GM12878 (cell line): ENCODE measurements around the gene SMCO4. TPM values are rescaled to one million over a fixed set of nuclear protein-coding genes. Genes with fewer than 3 reads are reported as not detected.

Experiments
- CBX3 ChIP-seq: fragments of 200-600 bp; sonication (generic); IDR thresholded peaks from 2 replicates; pipeline ENCODE4 v1.6.1; 2016; ENCODE audit warnings: low read depth, borderline replicate concordance
- EP300 ChIP-seq, 2 experiments: fragments of 150-350 bp in 1 of 2; IDR thresholded peaks; 2 replicates each; pipeline ENCODE4 v1.6.1; 2011 to 2012; ENCODE audit warnings: low read depth in 2 of 2, low read length in 2 of 2, borderline replicate concordance in 1 of 2, improper control_type of control experiment in 1 of 2, inconsistent platforms in 1 of 2; ENCODE audit not compliant: control insufficient read depth in 1 of 2
- FOXM1 ChIP-seq: IDR thresholded peaks from 2 replicates; pipeline ENCODE4 v1.6.1; 2012; ENCODE audit warnings: low read depth, mild to moderate bottlenecking, inconsistent platforms, low read length, moderate library complexity
- HDAC2 ChIP-seq: fragments of 200-600 bp; sonication (generic); IDR thresholded peaks from 2 replicates; pipeline ENCODE4 v1.6.1; 2017
- HDAC6 ChIP-seq: fragments of 200-600 bp; sonication (generic); IDR thresholded peaks from one replicate; pipeline ENCODE4 v1.8.0; 2017; ENCODE audit warnings: antibody characterized with exemption; ENCODE audit not compliant: unreplicated experiment
- IRF5 ChIP-seq: fragments of 450-650 bp; IDR thresholded peaks from 2 replicates; pipeline ENCODE4 v1.6.1; 2017; ENCODE audit warnings: borderline replicate concordance
- MEF2B ChIP-seq: fragments of 450-650 bp; IDR thresholded peaks from 2 replicates; pipeline ENCODE4 v1.6.1; 2018; ENCODE audit warnings: mild to moderate bottlenecking, moderate library complexity; ENCODE audit not compliant: partially characterized antibody, poor library complexity, severe bottlenecking
- MYB ChIP-seq: fragments of 150-350 bp; IDR thresholded peaks from 2 replicates; pipeline ENCODE4 v1.6.1; 2014; ENCODE audit warnings: mild to moderate bottlenecking, low read depth, low read length, borderline replicate concordance
- NBN ChIP-seq: fragments of 450-650 bp; IDR thresholded peaks from 2 replicates; pipeline ENCODE4 v1.6.1; 2016
- NFIC ChIP-seq: IDR thresholded peaks from 2 replicates; pipeline ENCODE4 v1.6.1; 2012; ENCODE audit warnings: low read depth, mild to moderate bottlenecking, inconsistent platforms, low read length, moderate library complexity
- RELA ChIP-seq: fragments of 450-650 bp; IDR thresholded peaks from 2 replicates; pipeline ENCODE4 v1.8.0; 2014; ENCODE audit warnings: borderline replicate concordance; ENCODE audit not compliant: partially characterized antibody
- RUNX3 ChIP-seq: IDR thresholded peaks from 2 replicates; pipeline ENCODE4 v1.6.1; 2012; ENCODE audit warnings: low read length, inconsistent platforms
- SMAD1 ChIP-seq: fragments of 450-650 bp; IDR thresholded peaks from 2 replicates; pipeline ENCODE4 v1.6.1; 2018; ENCODE audit warnings: mild to moderate bottlenecking, low read depth; ENCODE audit not compliant: partially characterized antibody
- SMAD5 ChIP-seq: IDR thresholded peaks from 2 replicates; pipeline ENCODE4 v1.6.1; 2016; ENCODE audit warnings: antibody characterized with exemption, low read depth
- TCF3 ChIP-seq: IDR thresholded peaks from 2 replicates; pipeline ENCODE4 v1.6.1; 2012; ENCODE audit warnings: low read depth, mild to moderate bottlenecking, low read length, borderline replicate concordance; ENCODE audit not compliant: insufficient read depth
- YBX1 ChIP-seq: fragments of 450-650 bp; IDR thresholded peaks from 2 replicates; pipeline ENCODE4 v1.6.1; 2016; ENCODE audit warnings: antibody characterized with exemption
- ZNF207 ChIP-seq: fragments of 450-650 bp; IDR thresholded peaks from 2 replicates; pipeline ENCODE4 v1.6.1; 2014; ENCODE audit warnings: antibody characterized with exemption, mild to moderate bottlenecking, borderline replicate concordance
- ZNF274 ChIP-seq: IDR thresholded peaks from one replicate; pipeline ENCODE4 v1.8.0; 2011; ENCODE audit not compliant: insufficient read length, insufficient read depth
- ZNF384 ChIP-seq: IDR thresholded peaks from 2 replicates; pipeline ENCODE4 v1.6.1; 2012; ENCODE audit warnings: low read depth, mild to moderate bottlenecking, low read length, improper control_type of control experiment, borderline replicate concordance
- polyA plus RNA-seq, 11 experiments: library from polyadenylated mRNA; depleted of rRNA in 4 of 11; unstranded in 6 of 11; stranded (reverse) in 5 of 11; fragments of >200 nt; fragmentation: Nextera tagmentation in 4 of 11; fragmentation: Illumina TruSeq in 1 of 11; extraction: Ambion mirVana in 4 of 11; extraction: Trizol in 1 of 11; gene quantifications; 1 replicate in 1 of 11; 2 replicates in 10 of 11; pipeline versions ENCODE4 v1.2.1 to v1.2.3, GENCODE V29; 2011 to 2016; ENCODE audit warnings: inconsistent platforms in 2 of 11, missing spikeins in 2 of 11, low read depth in 1 of 11
- total RNA-seq, 4 experiments: library from RNA; depleted of rRNA in 3 of 4; stranded (reverse); fragments of >200 nt in 3 of 4; fragmentation: Illumina TruSeq in 1 of 4; extraction: Trizol in 1 of 4; gene quantifications; 2 replicates each; pipeline versions ENCODE4 v1.2.1 to v1.2.3, GENCODE V29; 2013 to 2021
- TF ChIP-seq, protein P1 (sequence below): fragments of 450-650 bp; IDR thresholded peaks from 2 replicates; pipeline ENCODE4 v1.6.1; 2017; ENCODE audit warnings: mild to moderate bottlenecking, moderate library complexity
- TF ChIP-seq, protein P2 (sequence below): fragments of 450-650 bp; IDR thresholded peaks from 2 replicates; pipeline ENCODE4 v1.6.1; 2017; ENCODE audit warnings: mild to moderate bottlenecking, low read depth, inconsistent platforms; ENCODE audit not compliant: poor library complexity, severe bottlenecking
- TF ChIP-seq, protein P3 (sequence below): IDR thresholded peaks from 2 replicates; pipeline ENCODE4 v1.6.1; 2011; ENCODE audit warnings: borderline replicate concordance, low read depth, mild to moderate bottlenecking, moderate library complexity, mixed read lengths, low read length; ENCODE audit not compliant: insufficient read depth; ENCODE audit errors: extremely low read length

The SMCO4 gene
- total and polyA plus RNA-seq, 10 of the 15 experiments (the other 5 are each of a cell fraction or from before 2014, with no cell fraction given): 3.6 to 59.9 (median 27.9) TPM

GRCh38 chr11:93525601-93526345 is 17.4 kb downstream of the SMCO4 start (continued):
- TF ChIP-seq, protein P1, sequence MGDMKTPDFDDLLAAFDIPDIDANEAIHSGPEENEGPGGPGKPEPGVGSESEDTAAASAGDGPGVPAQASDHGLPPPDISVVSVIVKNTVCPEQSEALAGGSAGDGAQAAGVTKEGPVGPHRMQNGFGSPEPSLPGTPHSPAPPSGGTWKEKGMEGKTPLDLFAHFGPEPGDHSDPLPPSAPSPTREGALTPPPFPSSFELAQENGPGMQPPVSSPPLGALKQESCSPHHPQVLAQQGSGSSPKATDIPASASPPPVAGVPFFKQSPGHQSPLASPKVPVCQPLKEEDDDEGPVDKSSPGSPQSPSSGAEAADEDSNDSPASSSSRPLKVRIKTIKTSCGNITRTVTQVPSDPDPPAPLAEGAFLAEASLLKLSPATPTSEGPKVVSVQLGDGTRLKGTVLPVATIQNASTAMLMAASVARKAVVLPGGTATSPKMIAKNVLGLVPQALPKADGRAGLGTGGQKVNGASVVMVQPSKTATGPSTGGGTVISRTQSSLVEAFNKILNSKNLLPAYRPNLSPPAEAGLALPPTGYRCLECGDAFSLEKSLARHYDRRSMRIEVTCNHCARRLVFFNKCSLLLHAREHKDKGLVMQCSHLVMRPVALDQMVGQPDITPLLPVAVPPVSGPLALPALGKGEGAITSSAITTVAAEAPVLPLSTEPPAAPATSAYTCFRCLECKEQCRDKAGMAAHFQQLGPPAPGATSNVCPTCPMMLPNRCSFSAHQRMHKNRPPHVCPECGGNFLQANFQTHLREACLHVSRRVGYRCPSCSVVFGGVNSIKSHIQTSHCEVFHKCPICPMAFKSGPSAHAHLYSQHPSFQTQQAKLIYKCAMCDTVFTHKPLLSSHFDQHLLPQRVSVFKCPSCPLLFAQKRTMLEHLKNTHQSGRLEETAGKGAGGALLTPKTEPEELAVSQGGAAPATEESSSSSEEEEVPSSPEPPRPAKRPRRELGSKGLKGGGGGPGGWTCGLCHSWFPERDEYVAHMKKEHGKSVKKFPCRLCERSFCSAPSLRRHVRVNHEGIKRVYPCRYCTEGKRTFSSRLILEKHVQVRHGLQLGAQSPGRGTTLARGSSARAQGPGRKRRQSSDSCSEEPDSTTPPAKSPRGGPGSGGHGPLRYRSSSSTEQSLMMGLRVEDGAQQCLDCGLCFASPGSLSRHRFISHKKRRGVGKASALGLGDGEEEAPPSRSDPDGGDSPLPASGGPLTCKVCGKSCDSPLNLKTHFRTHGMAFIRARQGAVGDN: peak; percentile 46; the same call in 1 of the 2 replicates
- TF ChIP-seq TCF3: no peak
- TF ChIP-seq SMAD1: no peak
- TF ChIP-seq, protein P2, sequence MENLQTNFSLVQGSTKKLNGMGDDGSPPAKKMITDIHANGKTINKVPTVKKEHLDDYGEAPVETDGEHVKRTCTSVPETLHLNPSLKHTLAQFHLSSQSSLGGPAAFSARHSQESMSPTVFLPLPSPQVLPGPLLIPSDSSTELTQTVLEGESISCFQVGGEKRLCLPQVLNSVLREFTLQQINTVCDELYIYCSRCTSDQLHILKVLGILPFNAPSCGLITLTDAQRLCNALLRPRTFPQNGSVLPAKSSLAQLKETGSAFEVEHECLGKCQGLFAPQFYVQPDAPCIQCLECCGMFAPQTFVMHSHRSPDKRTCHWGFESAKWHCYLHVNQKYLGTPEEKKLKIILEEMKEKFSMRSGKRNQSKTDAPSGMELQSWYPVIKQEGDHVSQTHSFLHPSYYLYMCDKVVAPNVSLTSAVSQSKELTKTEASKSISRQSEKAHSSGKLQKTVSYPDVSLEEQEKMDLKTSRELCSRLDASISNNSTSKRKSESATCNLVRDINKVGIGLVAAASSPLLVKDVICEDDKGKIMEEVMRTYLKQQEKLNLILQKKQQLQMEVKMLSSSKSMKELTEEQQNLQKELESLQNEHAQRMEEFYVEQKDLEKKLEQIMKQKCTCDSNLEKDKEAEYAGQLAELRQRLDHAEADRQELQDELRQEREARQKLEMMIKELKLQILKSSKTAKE: no peak
- peak; percentile 65; the same call in 1 of the 2 replicates for TF ChIP-seq NFIC
- no peak for TF ChIP-seq HDAC6
- TF ChIP-seq IRF5: no peak
- peak; percentile 52; the same call in 1 of the 2 replicates for TF ChIP-seq ZNF384
- TF ChIP-seq NBN: no peak
- TF ChIP-seq YBX1: no peak
- no peak for TF ChIP-seq HDAC2
- no peak for TF ChIP-seq CBX3
- TF ChIP-seq RELA: no peak
- peak; percentile 9; the same call in 1 of the 2 replicates for TF ChIP-seq RUNX3
- TF ChIP-seq, protein P3, sequence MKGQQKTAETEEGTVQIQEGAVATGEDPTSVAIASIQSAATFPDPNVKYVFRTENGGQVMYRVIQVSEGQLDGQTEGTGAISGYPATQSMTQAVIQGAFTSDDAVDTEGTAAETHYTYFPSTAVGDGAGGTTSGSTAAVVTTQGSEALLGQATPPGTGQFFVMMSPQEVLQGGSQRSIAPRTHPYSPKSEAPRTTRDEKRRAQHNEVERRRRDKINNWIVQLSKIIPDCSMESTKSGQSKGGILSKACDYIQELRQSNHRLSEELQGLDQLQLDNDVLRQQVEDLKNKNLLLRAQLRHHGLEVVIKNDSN: no peak
- TF ChIP-seq ZNF207: no peak
- TF ChIP-seq MYB: no peak
- no peak for TF ChIP-seq SMAD5
- peak; percentile 73 for TF ChIP-seq MEF2B
- 0 out of 4 replicates have a peak, but pooled peaks of 1 of the 2 experiments have one; percentile 27 for TF ChIP-seq EP300 (IDR thresholded peaks at IDR 0.05; ENCODE audit: borderline replicate concordance in 1 of 2, control insufficient read depth in 1 of 2, low read depth in 2 of 2, low read length in 2 of 2)
- TF ChIP-seq ZNF274: no peak
- no peak; the same call in 1 of the 2 replicates for TF ChIP-seq FOXM1
